GM18508 (cell line): ENCODE results near the gene FAHD1.

Source experiments
- ATAC-seq: cut with Tn5 transposase; IDR thresholded peaks from one replicate; pipeline ENCODE4 v1.9.1; 2021; ENCODE audit warnings: moderate number of reproducible peaks; ENCODE audit not compliant: insufficient read depth, unreplicated experiment

The FAHD1 gene

GRCh38 chr16:1877804-1878203, 50.8 kb downstream of the FAHD1 start:
- no peak for ATAC-seq

GRCh38 chr16:1878256-1878655, 51.2 kb downstream of the FAHD1 start:
- ATAC-seq = no peak
